Measurements from ENCODE around the gene ATP6V0D1.

- TF ChIP-seq, protein P1, sequence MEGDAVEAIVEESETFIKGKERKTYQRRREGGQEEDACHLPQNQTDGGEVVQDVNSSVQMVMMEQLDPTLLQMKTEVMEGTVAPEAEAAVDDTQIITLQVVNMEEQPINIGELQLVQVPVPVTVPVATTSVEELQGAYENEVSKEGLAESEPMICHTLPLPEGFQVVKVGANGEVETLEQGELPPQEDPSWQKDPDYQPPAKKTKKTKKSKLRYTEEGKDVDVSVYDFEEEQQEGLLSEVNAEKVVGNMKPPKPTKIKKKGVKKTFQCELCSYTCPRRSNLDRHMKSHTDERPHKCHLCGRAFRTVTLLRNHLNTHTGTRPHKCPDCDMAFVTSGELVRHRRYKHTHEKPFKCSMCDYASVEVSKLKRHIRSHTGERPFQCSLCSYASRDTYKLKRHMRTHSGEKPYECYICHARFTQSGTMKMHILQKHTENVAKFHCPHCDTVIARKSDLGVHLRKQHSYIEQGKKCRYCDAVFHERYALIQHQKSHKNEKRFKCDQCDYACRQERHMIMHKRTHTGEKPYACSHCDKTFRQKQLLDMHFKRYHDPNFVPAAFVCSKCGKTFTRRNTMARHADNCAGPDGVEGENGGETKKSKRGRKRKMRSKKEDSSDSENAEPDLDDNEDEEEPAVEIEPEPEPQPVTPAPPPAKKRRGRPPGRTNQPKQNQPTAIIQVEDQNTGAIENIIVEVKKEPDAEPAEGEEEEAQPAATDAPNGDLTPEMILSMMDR (conservative IDR thresholded peaks at IDR 0.05; ENCODE audit: low read depth, low read length): no peak
- TF ChIP-seq EZH2 (IDR thresholded peaks at IDR 0.05; ENCODE audit: low read length, unreplicated experiment): no peak
These were observed 90.0 kb downstream of the ATP6V0D1 start for GRCh38 chr16:67390816-67391423.

Data from PC-3 (cell line).